Endothelial cell of umbilical vein (primary cell): ENCODE measurements around the gene CATSPERD. TPM values are rescaled to one million over a fixed set of nuclear protein-coding genes. Genes with fewer than 3 reads are reported as not detected.

Source experiments
- BruUV-seq: library from RNA; stranded (reverse); fragments of 400-500 nt; replicated peaks from 2 replicates; lab custom pipeline; 2021; lab: Mats Ljungman, UMichigan
- CTCF ChIA-PET: fragments of 300-600, 350-600 bp; sonication (Branson Sonifier 250); formaldehyde crosslinking; loops from one replicate; lab custom pipeline; 2021; ENCODE audit warnings: antibody characterized with exemption, inconsistent platforms; lab: Charles Lee
- POLR2A ChIA-PET: fragments of 300-600, 350-600 bp; sonication (Branson Sonifier 250); formaldehyde crosslinking; loops from one replicate; lab custom pipeline; 2021; ENCODE audit warnings: antibody characterized with exemption, inconsistent platforms; lab: Charles Lee
- DNase-seq: peaks from one replicate; pipeline ENCODE4 v3.0.0-alpha.2; 2011; ENCODE audit warnings: low read depth, low spot score
- FAIRE-seq: peaks from 2 replicates; lab custom pipeline; 2011; peaks lifted over from hg19 to GRCh38; lab: Jason Lieb, UNC
- H2AFZ ChIP-seq: 2 replicates; pipeline ENCODE4 v1.6.0; 2012; ENCODE audit warnings: low read depth, low read length, control low read depth, inconsistent platforms
- H3K27ac ChIP-seq: 2 replicates; pipeline ENCODE4 v1.5.1; 2011; ENCODE audit warnings: low read depth, mild to moderate bottlenecking, control low read depth, low read length, moderate library complexity; ENCODE audit not compliant: insufficient read depth
- H3K27me3 ChIP-seq, 2 experiments: 2 replicates each; pipeline versions ENCODE4 v1.6.0 to v1.6.1; 2011; ENCODE audit warnings: low read length in 2 of 2, mixed read lengths in 1 of 2; ENCODE audit not compliant: control insufficient read depth in 2 of 2, insufficient read depth in 2 of 2
- H3K36me3 ChIP-seq, 2 experiments: 2 replicates in 1 of 2; 3 replicates in 1 of 2; pipeline ENCODE4 v1.5.1; 2011; ENCODE audit warnings: low read length in 2 of 2, mild to moderate bottlenecking in 1 of 2, moderate library complexity in 1 of 2; ENCODE audit not compliant: control insufficient read depth in 2 of 2, insufficient read depth in 2 of 2; ENCODE audit errors: extremely low read depth in 1 of 2
- H3K4me1 ChIP-seq: 3 replicates; pipeline ENCODE4 v1.5.1; 2011; ENCODE audit warnings: mild to moderate bottlenecking, low read length; ENCODE audit not compliant: control insufficient read depth, insufficient read depth; ENCODE audit errors: extremely low read depth
- H3K4me2 ChIP-seq: 2 replicates; pipeline ENCODE4 v1.6.1; 2011; ENCODE audit warnings: low read length, control low read depth, mixed read lengths; ENCODE audit not compliant: insufficient read depth
- H3K4me3 ChIP-seq, 3 experiments: fragments of 200-600 bp in 1 of 3; sonication (generic), shearing (Covaris generic) in 1 of 3; replicated peaks in 1 of 3; 2 replicates each; pipeline ENCODE4 v1.5.1; 2011 to 2016; ENCODE audit warnings: control low read depth in 3 of 3, low read length in 3 of 3, mild to moderate bottlenecking in 2 of 3, inconsistent platforms in 1 of 3, low read depth in 1 of 3, moderate library complexity in 1 of 3; ENCODE audit not compliant: insufficient read depth in 1 of 3
- H3K79me2 ChIP-seq: 2 replicates; pipeline ENCODE4 v1.6.0; 2012; ENCODE audit warnings: low read length, inconsistent platforms; ENCODE audit not compliant: control insufficient read depth, insufficient read depth
- H3K9ac ChIP-seq: replicated peaks from 2 replicates; pipeline ENCODE3; 2011; ENCODE audit warnings: low read length, control low read depth; ENCODE audit not compliant: insufficient read depth; ENCODE audit errors: extremely low read depth
- H3K9me1 ChIP-seq: replicated peaks from 3 replicates; pipeline ENCODE4 v1.6.0; 2011; ENCODE audit warnings: mild to moderate bottlenecking, low read length; ENCODE audit not compliant: control insufficient read depth, insufficient read depth; ENCODE audit errors: extremely low read depth
- H3K9me3 ChIP-seq: replicated peaks from 2 replicates; pipeline ENCODE4 v1.5.1; 2012; ENCODE audit warnings: low read length, inconsistent platforms; ENCODE audit not compliant: control insufficient read depth, insufficient read depth
- H4K20me1 ChIP-seq: replicated peaks from 2 replicates; pipeline ENCODE3; 2011; ENCODE audit warnings: mild to moderate bottlenecking, low read length; ENCODE audit not compliant: control insufficient read depth, insufficient read depth; ENCODE audit errors: extremely low read depth
- EZH2 ChIP-seq: IDR thresholded peaks from 2 replicates; pipeline ENCODE4 v1.6.1; 2012; ENCODE audit warnings: borderline replicate concordance, low read depth, mild to moderate bottlenecking, moderate library complexity, low read length, inconsistent platforms; ENCODE audit not compliant: severe bottlenecking
- FOS ChIP-seq: IDR thresholded peaks from 2 replicates; pipeline ENCODE4 v1.6.1; 2011; ENCODE audit warnings: mild to moderate bottlenecking, low read length, moderate library complexity, borderline replicate concordance; ENCODE audit not compliant: insufficient read depth
- GATA2 ChIP-seq: IDR thresholded peaks from 2 replicates; pipeline ENCODE4 v1.7.0; 2011; ENCODE audit warnings: low read depth, mild to moderate bottlenecking, moderate library complexity, mixed read lengths, low read length; ENCODE audit not compliant: insufficient read length, insufficient read depth
- JUN ChIP-seq: IDR thresholded peaks from 2 replicates; pipeline ENCODE4 v1.6.1; 2011; ENCODE audit warnings: borderline replicate concordance, low read depth; ENCODE audit not compliant: insufficient read length, insufficient read depth
- MYC ChIP-seq: IDR thresholded peaks from one replicate; pipeline ENCODE4 v1.6.1; 2011; ENCODE audit warnings: mild to moderate bottlenecking, low read depth, low read length
- POLR2A ChIP-seq: IDR thresholded peaks from 2 replicates; pipeline ENCODE4 v1.6.1; 2012; ENCODE audit warnings: low read depth, mild to moderate bottlenecking, control low read depth, low read length
- POLR2AphosphoS5 ChIP-seq: IDR thresholded peaks from 2 replicates; pipeline ENCODE4 v1.6.1; 2012; ENCODE audit warnings: low read depth, mild to moderate bottlenecking, control low read depth, low read length, moderate library complexity; ENCODE audit not compliant: insufficient read depth
- dilution Hi-C: fragments of 300-500 bp; cut with MboI; formaldehyde crosslinking; loops from one replicate; pipeline ENCODE4 v1.15.0; 2019; ENCODE audit warnings: low sequenced_read_pairs; ENCODE audit not compliant: extremely low pct_ligation_motif_present
- intact Hi-C: fragments of 100-400 bp; cut with micrococcal nuclease; formaldehyde crosslinking; loops from one replicate; pipeline ENCODE4 v1.10.0; 2022
- polyA plus RNA-seq, 4 experiments: library from polyadenylated mRNA; depleted of rRNA in 3 of 4; stranded (reverse) in 3 of 4; unstranded in 1 of 4; fragments of >200 nt; gene quantifications; 2 replicates each; pipeline versions ENCODE4 v1.2.1 to v1.2.3, GENCODE V29; 2011 to 2012; ENCODE audit warnings: missing spikeins in 1 of 4
- total RNA-seq: library from RNA; stranded (reverse); gene quantifications from 2 replicates; pipeline ENCODE4 v1.2.3, GENCODE V29; 2021
- TF ChIP-seq, protein P1 (sequence below), 2 donors: IDR thresholded peaks; 1 replicate in 1 of 2; 2 replicates in 1 of 2; pipeline ENCODE4 v1.5.1; 2011; ENCODE audit warnings: low read length in 2 of 2, mild to moderate bottlenecking in 2 of 2, moderate library complexity in 2 of 2, control low read depth in 1 of 2, inconsistent platforms in 1 of 2, low read depth in 1 of 2; ENCODE audit not compliant: insufficient read depth in 1 of 2; ENCODE audit errors: extremely low read depth in 1 of 2
- TF ChIP-seq, protein P2 (sequence below): IDR thresholded peaks from 2 replicates; pipeline ENCODE4 v1.6.1; 2011; ENCODE audit not compliant: insufficient read depth, insufficient read length

CATSPERD gene
- total and polyA plus RNA-seq, 2 donors (not counting 3 experiments of a cell fraction or from before 2014, with no cell fraction given) = not detected

DNA sequence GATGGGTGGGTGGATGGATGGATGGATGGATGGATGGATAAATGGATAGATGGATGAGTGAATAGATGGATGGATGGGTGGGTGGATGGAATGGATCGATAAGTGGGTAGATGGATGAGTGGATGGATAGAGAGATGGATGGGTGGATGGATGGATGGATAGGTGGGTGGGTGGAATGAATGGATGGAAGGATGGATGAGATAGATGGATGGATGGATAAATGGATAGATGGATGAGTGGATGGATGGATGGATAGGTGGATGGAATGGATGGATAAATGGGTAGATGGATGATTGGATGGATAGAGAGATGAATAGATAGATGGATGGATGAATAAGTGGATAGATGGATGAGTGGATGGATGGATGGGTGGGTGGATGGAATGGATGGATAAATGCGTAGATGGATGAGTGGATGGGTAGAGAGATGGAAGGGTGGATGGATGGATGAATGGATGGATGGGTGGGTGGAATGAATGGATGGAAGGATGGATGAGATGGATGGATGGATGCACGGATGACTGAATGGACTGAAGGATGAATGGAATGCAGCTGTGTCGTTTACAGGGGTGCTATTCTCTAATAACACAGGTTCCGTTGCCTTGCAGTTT, 42.3 kb downstream of the CATSPERD start:
- no peak overlapping the region for H2AFZ ChIP-seq
- no peak overlapping the region for H3K9ac ChIP-seq
- H3K4me1 ChIP-seq = no peaks in the 10 kb centered on the region
- no peak for DNase-seq
- H3K4me2 ChIP-seq = no peak overlapping the region
- H3K27ac ChIP-seq = no peak overlapping the region
- no peaks in the 10 kb centered on the region for H4K20me1 ChIP-seq
- no peak overlapping the region for H3K4me3 ChIP-seq
- no peaks in the 10 kb centered on the region for H3K27me3 ChIP-seq
- no peaks in the 10 kb centered on the region for H3K79me2 ChIP-seq
- no TSS peak for BruUV-seq
- no peaks in the 10 kb centered on the region for H3K9me3 ChIP-seq
- TF ChIP-seq POLR2A (no peak), EZH2 (no peak), MYC (no peak), FOS (no peak)
- TF ChIP-seq, protein P1, sequence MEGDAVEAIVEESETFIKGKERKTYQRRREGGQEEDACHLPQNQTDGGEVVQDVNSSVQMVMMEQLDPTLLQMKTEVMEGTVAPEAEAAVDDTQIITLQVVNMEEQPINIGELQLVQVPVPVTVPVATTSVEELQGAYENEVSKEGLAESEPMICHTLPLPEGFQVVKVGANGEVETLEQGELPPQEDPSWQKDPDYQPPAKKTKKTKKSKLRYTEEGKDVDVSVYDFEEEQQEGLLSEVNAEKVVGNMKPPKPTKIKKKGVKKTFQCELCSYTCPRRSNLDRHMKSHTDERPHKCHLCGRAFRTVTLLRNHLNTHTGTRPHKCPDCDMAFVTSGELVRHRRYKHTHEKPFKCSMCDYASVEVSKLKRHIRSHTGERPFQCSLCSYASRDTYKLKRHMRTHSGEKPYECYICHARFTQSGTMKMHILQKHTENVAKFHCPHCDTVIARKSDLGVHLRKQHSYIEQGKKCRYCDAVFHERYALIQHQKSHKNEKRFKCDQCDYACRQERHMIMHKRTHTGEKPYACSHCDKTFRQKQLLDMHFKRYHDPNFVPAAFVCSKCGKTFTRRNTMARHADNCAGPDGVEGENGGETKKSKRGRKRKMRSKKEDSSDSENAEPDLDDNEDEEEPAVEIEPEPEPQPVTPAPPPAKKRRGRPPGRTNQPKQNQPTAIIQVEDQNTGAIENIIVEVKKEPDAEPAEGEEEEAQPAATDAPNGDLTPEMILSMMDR (IDR thresholded peaks at IDR 0.05; ENCODE audit: extremely low read depth in 1 of 2, insufficient read depth in 1 of 2, low read depth in 1 of 2, low read length in 2 of 2) = no peak
- FAIRE-seq = no peak
- dilution Hi-C loops (no loop called here), intact Hi-C loops (no loop called here)
- POLR2A ChIA-PET = no interaction called here
- CTCF ChIA-PET = no interaction called here
- H3K36me3 ChIP-seq = no peaks in the 10 kb centered on the region
- no peaks in the 10 kb centered on the region for H3K9me1 ChIP-seq

DNA sequence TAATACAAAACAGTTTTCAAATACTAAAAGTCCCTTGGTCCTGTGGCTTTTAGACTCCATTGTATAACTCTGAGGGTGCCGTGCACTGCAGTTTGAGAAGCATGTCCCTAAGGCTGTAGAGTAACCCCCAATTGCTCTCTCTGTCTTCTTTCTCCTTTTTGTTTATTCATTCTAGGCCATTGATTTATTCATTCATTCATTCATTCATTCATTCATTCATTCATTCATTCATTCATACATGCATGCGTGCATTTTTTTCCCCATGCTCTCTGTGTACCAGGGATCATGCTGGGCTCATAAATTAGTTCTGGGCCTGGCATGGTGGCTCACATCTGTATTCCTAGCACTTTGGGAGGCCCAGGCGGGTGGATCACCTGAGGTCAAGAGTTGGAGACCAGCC, 44.8 kb downstream of the CATSPERD start:
- TF ChIP-seq POLR2AphosphoS5 (no peak), POLR2A (no peak), GATA2 (no peak), EZH2 (no peak), JUN (no peak), FOS (no peak)
- TF ChIP-seq, protein P2, sequence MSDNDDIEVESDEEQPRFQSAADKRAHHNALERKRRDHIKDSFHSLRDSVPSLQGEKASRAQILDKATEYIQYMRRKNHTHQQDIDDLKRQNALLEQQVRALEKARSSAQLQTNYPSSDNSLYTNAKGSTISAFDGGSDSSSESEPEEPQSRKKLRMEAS = no peak
- POLR2A ChIA-PET = no interaction called here
- CTCF ChIA-PET = no interaction called here
- Histone ChIP-seq H3K27me3 (no peaks in the 10 kb centered on the region), H3K4me2 (no peak overlapping the region), H3K9me3 (no peaks in the 10 kb centered on the region), H3K9ac (no peak overlapping the region), H3K9me1 (no peaks in the 10 kb centered on the region), H3K27ac (no peak overlapping the region), H4K20me1 (no peaks in the 10 kb centered on the region), H3K36me3 (no peaks in the 10 kb centered on the region), H3K4me3 (no peak overlapping the region), H3K4me1 (no peaks in the 10 kb centered on the region), H2AFZ (no peak overlapping the region), H3K79me2 (no peaks in the 10 kb centered on the region)
- intact Hi-C loops (no loop called here), dilution Hi-C loops (no loop called here)
- FAIRE-seq (no peak), DNase-seq (no peak)
- no TSS peak for BruUV-seq
